ENCODE results near the gene SRSF7.

DNA sequence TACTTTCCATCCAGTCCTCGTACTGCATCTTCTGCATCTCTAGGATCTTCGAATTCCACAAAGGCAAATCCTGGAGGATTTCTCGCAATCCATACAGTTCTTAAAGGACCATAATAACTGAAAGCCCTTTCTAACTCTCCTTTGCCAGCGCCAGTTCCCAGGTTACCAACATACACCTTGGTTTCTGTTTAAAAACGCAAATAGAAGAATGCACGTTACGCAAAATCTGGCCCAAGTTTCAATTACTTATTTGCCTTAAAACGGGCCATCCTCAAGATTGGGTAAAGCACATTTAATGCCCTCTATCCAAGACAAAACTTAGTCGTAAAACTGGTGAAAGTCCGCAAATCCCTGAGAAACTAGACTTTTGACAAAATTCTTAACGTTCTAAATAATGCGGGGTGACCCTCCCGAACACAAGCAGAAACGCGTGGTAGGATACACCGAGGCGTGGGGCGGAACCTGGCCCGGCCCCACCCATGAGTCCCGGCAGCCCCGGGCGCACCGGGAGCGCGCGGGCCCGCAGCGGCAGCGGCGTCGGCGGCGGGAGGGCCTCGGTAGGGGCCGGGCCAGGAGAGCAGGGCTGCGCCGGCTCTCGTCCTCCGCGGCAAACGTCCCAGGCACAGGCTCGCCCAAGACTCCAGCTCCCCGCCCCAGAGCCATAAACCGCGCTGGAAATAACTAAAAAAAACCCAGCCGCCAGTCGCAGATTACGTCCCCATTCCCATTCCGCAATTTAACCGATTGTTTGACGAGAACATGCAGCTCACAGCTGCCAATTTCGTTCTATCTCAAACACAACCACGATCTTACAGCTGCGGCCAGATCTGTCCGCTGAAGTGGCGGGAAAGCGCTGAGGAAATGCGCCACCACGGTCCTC, 910 bp downstream of the SRSF7 start:
- TF ChIP-seq POLR2A (IDR thresholded peaks at IDR 0.05; ENCODE audit: extremely low read depth, insufficient read length) (peak; percentile 63), CTCF (IDR thresholded peaks at IDR 0.05; ENCODE audit: low read depth, low read length) (no peak), MYC (IDR thresholded peaks at IDR 0.05; ENCODE audit: low read depth, low read length) (no peak)
